Breast epithelium (tissue), 4 donors: Measurements from ENCODE around the gene RAPGEF4. TPM values are rescaled to one million over a fixed set of nuclear protein-coding genes. Genes with fewer than 3 reads are reported as not detected.

ENCODE experiments used
- DNase-seq, 2 donors: peaks; one replicate each; pipeline ENCODE4 v3.0.0-alpha.2; 2019; ENCODE audit warnings: low spot score in 2 of 2
- H3K27ac ChIP-seq, 2 donors: fragments of 200-600 bp; sonication (generic) in 1 of 2; one replicate each; pipeline ENCODE4 v1.5.1; 2016 to 2019; ENCODE audit warnings: mild to moderate bottlenecking in 1 of 2
- H3K27me3 ChIP-seq, 2 donors: fragments of 200-600 bp; sonication (generic) in 1 of 2; one replicate each; pipeline versions ENCODE4 v1.5.1 to v1.6.0; 2017 to 2019; ENCODE audit warnings: control low read depth in 1 of 2, mild to moderate bottlenecking in 1 of 2
- H3K36me3 ChIP-seq: fragments of 200-600 bp; one replicate; pipeline ENCODE4 v1.5.1; 2019
- H3K4me1 ChIP-seq, 2 donors: fragments of 200-600 bp; sonication (generic); one replicate each; pipeline ENCODE4 v1.5.1; 2016 to 2019; ENCODE audit warnings: control low read depth in 1 of 2
- H3K4me3 ChIP-seq, 3 donors: fragments of 200-600 bp; sonication (generic); 1 replicate in 2 of 3; 2 replicates in 1 of 3; pipeline ENCODE4 v1.5.1; 2016 to 2019; ENCODE audit warnings: mild to moderate bottlenecking in 3 of 3, moderate library complexity in 2 of 3
- H3K9me3 ChIP-seq, 2 donors: fragments of 200-600 bp; sonication (generic) in 1 of 2; one replicate each; pipeline ENCODE4 v1.5.1; 2016 to 2019; ENCODE audit warnings: control low read depth in 1 of 2
- CTCF ChIP-seq, 3 donors: fragments of 450-650 bp; IDR thresholded peaks; one replicate each; pipeline ENCODE4 v1.5.1; 2016 to 2017; ENCODE audit warnings: antibody characterized with exemption in 3 of 3, mild to moderate bottlenecking in 3 of 3, moderate library complexity in 3 of 3
- POLR2A ChIP-seq: fragments of 450-650 bp; IDR thresholded peaks from one replicate; pipeline ENCODE4 v1.6.1; 2016; ENCODE audit warnings: antibody characterized with exemption, mild to moderate bottlenecking, moderate library complexity
- POLR2AphosphoS5 ChIP-seq, 3 donors: sonication (generic); formaldehyde crosslinking; IDR thresholded peaks; one replicate each; pipeline ENCODE4 v1.6.1; 2017; ENCODE audit warnings: antibody characterized with exemption in 3 of 3
- intact Hi-C: fragments of 100-400 bp; cut with DNase I; formaldehyde crosslinking; loops from one replicate; pipeline ENCODE4 v1.15.1; 2023; ENCODE audit warnings: low total_unique reads
- total RNA-seq, 3 donors: library from RNA; depleted of rRNA; stranded (reverse); fragments of >200 nt; gene quantifications; one replicate each; pipeline ENCODE4 v1.1.0, GENCODE V29; 2016

The RAPGEF4 gene
- total RNA-seq, 3 donors from 2014 or later: 7.7 to 12.8 (median 11.6) TPM

- no peaks in the 10 kb centered on the region for H3K4me1 ChIP-seq
- TF ChIP-seq POLR2AphosphoS5 (IDR thresholded peaks at IDR 0.05): no peak
- no peak for TF ChIP-seq CTCF (IDR thresholded peaks at IDR 0.05)
- TF ChIP-seq POLR2A: no peak
- H3K4me3 ChIP-seq: no peak overlapping the region
- H3K27ac ChIP-seq: no peak overlapping the region
- intact Hi-C loops: no loop called here
- no peak for DNase-seq
- H3K27me3 ChIP-seq: no peaks in the 10 kb centered on the region
- no peaks in the 10 kb centered on the region for H3K36me3 ChIP-seq
- no peaks in the 10 kb centered on the region for H3K9me3 ChIP-seq
Measured at GRCh38 chr2:172826522-172826921, 90.9 kb downstream of the RAPGEF4 start.

GRCh38 chr2:172829229-172829628 is 93.6 kb downstream of the RAPGEF4 start:
- no peaks in the 10 kb centered on the region for H3K27me3 ChIP-seq
- H3K27ac ChIP-seq: no peak overlapping the region
- no peaks in the 10 kb centered on the region for H3K4me1 ChIP-seq
- H3K4me3 ChIP-seq: no peak overlapping the region
- intact Hi-C loops: no loop called here
- no peaks in the 10 kb centered on the region for H3K9me3 ChIP-seq
- TF ChIP-seq CTCF (IDR thresholded peaks at IDR 0.05): no peak
- TF ChIP-seq POLR2A: no peak
- no peak for TF ChIP-seq POLR2AphosphoS5 (IDR thresholded peaks at IDR 0.05)
- no peaks in the 10 kb centered on the region for H3K36me3 ChIP-seq
- no peak for DNase-seq

GRCh38 chr2:172830482-172830881 is 94.8 kb downstream of the RAPGEF4 start:
- Histone ChIP-seq H3K27ac (no peak overlapping the region), H3K9me3 (no peaks in the 10 kb centered on the region), H3K27me3 (no peaks in the 10 kb centered on the region), H3K36me3 (no peaks in the 10 kb centered on the region), H3K4me1 (no peaks in the 10 kb centered on the region), H3K4me3 (no peak overlapping the region)
- no peak for DNase-seq
- intact Hi-C loops: no loop called here
- TF ChIP-seq POLR2AphosphoS5 (IDR thresholded peaks at IDR 0.05): no peak
- TF ChIP-seq CTCF (IDR thresholded peaks at IDR 0.05): no peak
- TF ChIP-seq POLR2A: no peak

GRCh38 chr2:172833898-172834297 is 98.3 kb downstream of the RAPGEF4 start:
- Histone ChIP-seq H3K4me3 (no peak overlapping the region), H3K27ac (peak overlapping the region in 1 of 2 donors; percentile 0), H3K36me3 (no peaks in the 10 kb centered on the region), H3K27me3 (no peaks in the 10 kb centered on the region), H3K9me3 (no peaks in the 10 kb centered on the region), H3K4me1 (no peaks in the 10 kb centered on the region)
- no peak for DNase-seq
- intact Hi-C loops: no loop called here
- TF ChIP-seq POLR2A (no peak), CTCF (IDR thresholded peaks at IDR 0.05) (no peak), POLR2AphosphoS5 (IDR thresholded peaks at IDR 0.05) (no peak)

GRCh38 chr2:172834881-172835280 is 99.2 kb downstream of the RAPGEF4 start:
- no peaks in the 10 kb centered on the region for H3K9me3 ChIP-seq
- H3K27ac ChIP-seq: no peak overlapping the region
- no peak for TF ChIP-seq POLR2A
- TF ChIP-seq CTCF (IDR thresholded peaks at IDR 0.05): no peak
- TF ChIP-seq POLR2AphosphoS5 (IDR thresholded peaks at IDR 0.05): no peak
- no peak overlapping the region for H3K4me3 ChIP-seq
- no peak for DNase-seq
- no peaks in the 10 kb centered on the region for H3K36me3 ChIP-seq
- intact Hi-C loops: no loop called here
- no peaks in the 10 kb centered on the region for H3K27me3 ChIP-seq
- no peaks in the 10 kb centered on the region for H3K4me1 ChIP-seq
